ENCODE measurements around the gene TEAD4. TPM values are rescaled to one million over a fixed set of nuclear protein-coding genes. Genes with fewer than 3 reads are reported as not detected.

The TEAD4 gene
- total and polyA plus RNA-seq, 9 donors: 3.6 to 19.9 (median 6.7) TPM

GRCh38 chr12:3045494-3045893 lies 86.3 kb downstream of the TEAD4 start:
- 89 to 93% (median 90%) methylated on average over 5 of the region's 5 CpGs for WGBS, 3 donors
- Histone ChIP-seq H3K27ac (no peak overlapping the region), H3K9me3 (no peaks in the 10 kb centered on the region), H3K4me1 (ENCODE audit: insufficient read depth) (no peaks in the 10 kb centered on the region), H3K4me3 (no peak overlapping the region), H3K27me3 (no peaks in the 10 kb centered on the region), H3K36me3 (no peaks in the 10 kb centered on the region)
- no peak for DNase-seq
- intact Hi-C loops (cut with DNase I): no loop called here
- TF ChIP-seq EP300 (IDR thresholded peaks at IDR 0.05) (no peak), POLR2A (IDR thresholded peaks at IDR 0.05) (no peak), CTCF (IDR thresholded peaks at IDR 0.05) (no peak)

GRCh38 chr12:3045989-3046388 lies 86.8 kb downstream of the TEAD4 start:
- DNase-seq: no peak
- WGBS, 3 donors: 79 to 84% (median 84%) methylated on average over 7 of the region's 7 CpGs
- Histone ChIP-seq H3K9me3 (no peaks in the 10 kb centered on the region), H3K4me3 (no peak overlapping the region), H3K36me3 (no peaks in the 10 kb centered on the region), H3K27me3 (no peaks in the 10 kb centered on the region), H3K4me1 (ENCODE audit: insufficient read depth) (no peaks in the 10 kb centered on the region), H3K27ac (no peak overlapping the region)
- intact Hi-C loops (cut with DNase I): no loop called here
- TF ChIP-seq POLR2A (IDR thresholded peaks at IDR 0.05): no peak
- TF ChIP-seq EP300 (IDR thresholded peaks at IDR 0.05): no peak
- no peak for TF ChIP-seq CTCF (IDR thresholded peaks at IDR 0.05)

- WGBS, 3 donors: 79 to 81% (median 80%) methylated on average over 17 of the region's 17 CpGs
- Histone ChIP-seq H3K4me1 (ENCODE audit: insufficient read depth) (no peaks in the 10 kb centered on the region), H3K9me3 (no peaks in the 10 kb centered on the region), H3K27me3 (no peaks in the 10 kb centered on the region), H3K36me3 (no peaks in the 10 kb centered on the region), H3K27ac (no peak overlapping the region), H3K4me3 (no peak overlapping the region)
- intact Hi-C loops (cut with DNase I): no loop called here
- no peak for TF ChIP-seq POLR2A (IDR thresholded peaks at IDR 0.05)
- no peak for TF ChIP-seq EP300 (IDR thresholded peaks at IDR 0.05)
- no peak for TF ChIP-seq CTCF (IDR thresholded peaks at IDR 0.05)
- DNase-seq: no peak
Observed at GRCh38 chr12:3046441-3047200, 87.4 kb downstream of the TEAD4 start.

GRCh38 chr12:3047961-3048360 lies 88.8 kb downstream of the TEAD4 start:
- no peaks in the 10 kb centered on the region for H3K27me3 ChIP-seq
- WGBS, 3 donors: 61 to 67% (median 66%) methylated on average over 8 of the region's 8 CpGs
- intact Hi-C loops (cut with DNase I): no loop called here

More at GRCh38 chr12:3047961-3048360, 88.8 kb downstream of the TEAD4 start:
- Histone ChIP-seq H3K36me3 (no peaks in the 10 kb centered on the region), H3K4me3 (no peak overlapping the region), H3K27ac (no peak overlapping the region), H3K4me1 (ENCODE audit: insufficient read depth) (no peaks in the 10 kb centered on the region), H3K9me3 (no peaks in the 10 kb centered on the region)
- TF ChIP-seq POLR2A (IDR thresholded peaks at IDR 0.05) (no peak), CTCF (IDR thresholded peaks at IDR 0.05) (no peak), EP300 (IDR thresholded peaks at IDR 0.05) (no peak)
- DNase-seq: no peak
